GM12801 (cell line): ENCODE measurements around the gene VEGFB.

Experiments used
- CTCF ChIP-seq: IDR thresholded peaks from one replicate; pipeline ENCODE4 v1.5.1; 2011; ENCODE audit warnings: control low read depth; ENCODE audit not compliant: insufficient read length; ENCODE audit errors: extremely low read depth

VEGFB gene, protein sequence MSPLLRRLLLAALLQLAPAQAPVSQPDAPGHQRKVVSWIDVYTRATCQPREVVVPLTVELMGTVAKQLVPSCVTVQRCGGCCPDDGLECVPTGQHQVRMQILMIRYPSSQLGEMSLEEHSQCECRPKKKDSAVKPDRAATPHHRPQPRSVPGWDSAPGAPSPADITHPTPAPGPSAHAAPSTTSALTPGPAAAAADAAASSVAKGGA

DNA sequence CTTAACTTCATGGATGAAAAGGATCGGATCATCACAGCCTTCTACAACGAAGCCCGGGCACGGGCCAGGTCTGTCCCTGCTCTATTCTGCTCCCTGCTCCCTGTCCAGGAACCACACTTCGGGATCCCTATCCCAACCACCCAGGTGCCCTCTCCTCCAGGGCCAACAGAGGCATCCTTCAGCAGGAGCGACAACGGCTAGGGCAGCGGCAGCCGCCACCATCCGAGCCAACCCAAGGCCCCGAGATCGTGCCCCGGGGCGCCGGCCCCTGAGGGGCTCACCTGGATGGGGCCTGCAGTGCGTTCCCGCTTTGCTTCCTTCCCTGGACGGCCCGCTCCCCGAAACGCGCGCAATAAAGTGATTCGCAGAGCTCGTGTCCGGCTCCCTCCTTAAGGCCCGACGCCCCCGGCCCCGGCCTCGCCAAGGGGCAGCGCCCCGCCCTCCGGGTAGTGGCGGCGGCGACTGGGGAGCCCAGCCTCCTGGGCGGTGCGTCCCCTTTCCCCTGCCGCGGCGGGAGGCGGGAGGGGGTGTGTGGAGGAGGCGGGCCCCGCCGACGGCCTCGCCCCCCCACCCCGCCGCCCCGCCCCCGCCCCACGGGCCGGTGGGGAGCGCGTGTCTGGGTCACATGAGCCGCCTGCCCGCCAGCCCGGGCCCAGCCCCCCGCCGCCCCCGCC is at the start of gene VEGFB:
Gene VEGFB (plus strand): TSS at position 672 of the 674 bp plus-strand sequence. CDS start 250 bp downstream, outside the sequence.
- no peak for TF ChIP-seq CTCF

DNA sequence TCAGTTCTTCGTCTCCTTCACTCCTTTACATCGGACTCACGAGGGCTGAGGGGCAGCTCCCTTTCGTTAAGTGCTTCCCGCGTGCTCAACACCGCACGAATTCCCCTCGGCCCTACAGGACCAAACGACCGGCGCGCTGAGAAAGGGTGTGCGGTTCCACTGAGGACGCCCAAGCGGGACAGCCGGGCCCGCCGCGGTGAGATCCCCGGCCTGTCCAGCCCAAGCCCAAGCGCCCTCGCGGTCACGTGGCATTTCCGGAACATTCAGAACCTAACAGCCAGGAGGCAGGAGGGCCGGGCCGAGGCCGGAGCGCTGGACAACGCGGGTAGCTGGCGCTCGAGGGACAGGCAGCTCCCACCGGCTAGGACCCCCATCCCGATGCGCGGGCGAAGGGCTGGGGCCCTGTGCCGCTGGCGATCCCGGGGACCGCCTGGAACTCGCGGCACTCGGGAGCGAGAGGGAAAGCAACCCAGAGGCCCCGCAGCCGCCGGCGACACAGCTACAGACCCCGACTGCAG is 49.1 kb upstream of the VEGFB start:
- no peak for TF ChIP-seq CTCF

GRCh38 chr11:64185693-64186491 is 48.5 kb upstream of the VEGFB start, which contains the start of gene STIP1:
Gene STIP1, plus strand, starts transcription at chr11:64186171. Its CDS starts 91 bp downstream, at chr11:64186262.
- no peak for TF ChIP-seq CTCF

- TF ChIP-seq CTCF: no peak
Measured at GRCh38 chr11:64186492-64187165, 47.8 kb upstream of the VEGFB start.

DNA sequence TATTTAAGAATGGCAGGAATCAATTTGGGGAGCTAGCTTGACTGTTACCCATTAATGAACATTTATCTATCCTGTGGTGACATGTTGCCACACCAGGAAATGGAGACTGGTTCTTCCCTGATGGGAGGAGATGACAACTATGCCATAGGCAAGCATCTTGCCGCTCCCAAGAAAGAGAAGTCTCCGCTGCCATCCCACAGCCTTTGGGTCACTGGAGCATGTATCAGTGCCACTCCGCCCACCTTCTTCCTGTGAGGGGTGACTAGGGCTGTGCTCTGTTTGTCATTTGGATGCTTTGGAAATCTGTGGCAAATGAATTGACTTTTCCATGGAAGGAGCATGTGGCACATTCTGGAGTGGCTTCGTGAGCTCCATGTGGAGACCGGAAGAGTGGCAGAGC is 42.0 kb upstream of the VEGFB start:
- no peak for TF ChIP-seq CTCF

DNA sequence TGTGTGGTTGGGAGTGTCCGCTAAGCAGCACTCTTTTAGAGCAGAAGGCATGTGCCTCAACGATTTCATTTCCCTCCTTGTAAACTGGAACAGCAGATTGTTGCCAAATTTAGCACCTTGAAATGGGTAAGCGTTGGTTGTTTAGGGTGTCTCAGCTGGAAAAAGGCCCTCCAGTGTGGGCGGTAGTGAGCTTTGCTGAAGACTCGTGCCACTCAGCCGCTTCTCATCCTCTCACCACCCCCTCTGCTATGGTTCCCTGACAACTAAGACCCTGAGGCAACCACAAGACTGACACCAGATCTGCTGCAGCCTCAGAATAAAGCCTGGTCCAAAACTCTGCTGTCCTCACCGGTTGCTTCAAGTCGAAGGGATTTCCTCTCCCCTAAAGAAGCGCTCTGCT is 37.8 kb upstream of the VEGFB start:
- TF ChIP-seq CTCF: no peak

DNA sequence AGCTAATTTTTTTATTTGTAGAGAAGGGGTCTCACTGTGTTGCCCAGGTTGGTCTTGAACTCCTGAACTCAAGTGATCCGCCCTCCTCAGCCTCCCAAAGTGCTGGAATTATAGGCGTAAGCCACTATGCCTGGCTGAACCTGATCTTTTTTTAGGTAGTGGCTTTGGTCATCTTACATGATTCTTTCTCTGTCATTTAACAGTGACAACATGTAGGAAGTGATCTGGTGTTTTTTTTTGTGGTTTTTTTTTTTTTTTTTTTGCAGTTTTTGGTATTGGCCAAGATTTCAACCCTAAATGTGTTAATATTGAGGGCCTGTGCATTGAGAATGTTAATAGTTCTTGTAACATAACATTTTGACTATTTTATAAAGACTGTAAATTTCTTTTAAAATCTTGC is 35.9 kb upstream of the VEGFB start:
- TF ChIP-seq CTCF: no peak
